Cardiac septum (tissue), 1 donor: ENCODE data around the gene TTR. TPM values are rescaled to one million over a fixed set of nuclear protein-coding genes. Genes with fewer than 3 reads are reported as not detected.

ENCODE experiments used
- DNase-seq: peaks from one replicate; pipeline ENCODE4 v3.0.0-alpha.2; 2020; ENCODE audit warnings: low spot score
- intact Hi-C: fragments of 100-400 bp; cut with DNase I; formaldehyde crosslinking; loops from one replicate; pipeline ENCODE4 v1.14.0; 2022
- long read RNA-seq: library from polyadenylated mRNA; unstranded; transcript quantifications from one replicate; pipeline ENCODE4 v2.0.0, GENCODE V29; 2021
- total RNA-seq: library from RNA; stranded (reverse); fragmentation: NEBNext Ultra II Directional; extraction: Animal tissue kit (Norgen Biotek cat#: 25700); gene quantifications from one replicate; pipeline ENCODE4 v1.2.1, GENCODE V29; 2021
- donor health status: DM: no; HTN: no; CAD: no.

Gene TTR
- not detected for total RNA-seq
- long read RNA-seq: 0 reads

- no peak for DNase-seq
- intact Hi-C loops: no loop called here
Measured at GRCh38 chr18:31591628-31592027, at the start of gene TTR. TTR (plus strand) TSS chr18:31591877; CDS start chr18:31591903, 26 bp downstream.

DNA sequence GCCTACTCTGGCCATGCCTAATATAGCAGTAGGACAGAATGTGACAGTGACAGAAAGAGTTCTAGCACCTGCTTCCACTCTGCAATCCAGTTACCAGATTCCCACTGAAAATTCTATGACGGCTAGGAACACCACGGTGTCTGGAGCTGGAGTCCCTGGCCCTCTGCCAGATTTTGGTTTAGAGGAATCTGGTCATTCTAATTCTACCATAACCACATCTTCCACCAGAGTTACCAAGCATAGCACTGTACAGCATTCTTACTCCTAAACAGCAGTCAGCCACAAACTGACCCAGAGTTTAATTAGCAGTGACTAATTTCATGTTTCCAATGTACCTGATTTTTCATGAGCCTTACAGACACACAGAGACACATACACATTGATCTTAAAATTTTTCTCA, 45.2 kb upstream of the TTR start:
- intact Hi-C loops: no loop called here

GRCh38 chr18:31548853-31549252, 42.8 kb upstream of the TTR start:
- no peak for DNase-seq
- intact Hi-C loops: no loop called here

More for the DNA sequence above, 45.2 kb upstream of the TTR start:
- DNase-seq: no peak

DNA sequence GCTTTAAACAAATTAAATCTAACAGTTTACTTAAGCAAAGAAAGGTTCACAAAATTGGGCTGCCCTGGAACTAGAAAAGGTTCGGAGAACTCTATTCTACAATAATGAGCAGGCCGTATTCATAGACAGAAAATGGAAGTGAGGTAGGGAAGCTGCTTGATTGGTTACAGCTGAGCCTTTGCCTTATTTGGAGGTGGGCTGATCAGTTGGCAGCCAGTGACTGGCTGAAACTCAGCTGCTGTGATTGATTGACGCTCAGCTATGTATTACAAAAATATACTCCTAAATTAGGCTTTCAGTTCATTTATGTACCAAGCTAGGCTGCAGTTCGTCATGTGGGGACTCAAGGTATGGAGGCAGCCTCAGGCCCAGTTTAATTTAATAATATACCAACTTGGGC, 42.3 kb upstream of the TTR start:
- intact Hi-C loops: no loop called here
- no peak for DNase-seq

- DNase-seq: no peak
- intact Hi-C loops: no loop called here
Measured at GRCh38 chr18:31551883-31552282, 39.8 kb upstream of the TTR start.

GRCh38 chr18:31553800-31554199, 37.9 kb upstream of the TTR start:
- intact Hi-C loops: no loop called here
- DNase-seq: no peak

- no peak for DNase-seq
- intact Hi-C loops: loop anchor here (5.0 kb wide), 2 partner anchors 168 to 423 kb away; no protein-coding TSS in a partner anchor
Measured at GRCh38 chr18:31554776-31555175, 36.9 kb upstream of the TTR start.

DNA sequence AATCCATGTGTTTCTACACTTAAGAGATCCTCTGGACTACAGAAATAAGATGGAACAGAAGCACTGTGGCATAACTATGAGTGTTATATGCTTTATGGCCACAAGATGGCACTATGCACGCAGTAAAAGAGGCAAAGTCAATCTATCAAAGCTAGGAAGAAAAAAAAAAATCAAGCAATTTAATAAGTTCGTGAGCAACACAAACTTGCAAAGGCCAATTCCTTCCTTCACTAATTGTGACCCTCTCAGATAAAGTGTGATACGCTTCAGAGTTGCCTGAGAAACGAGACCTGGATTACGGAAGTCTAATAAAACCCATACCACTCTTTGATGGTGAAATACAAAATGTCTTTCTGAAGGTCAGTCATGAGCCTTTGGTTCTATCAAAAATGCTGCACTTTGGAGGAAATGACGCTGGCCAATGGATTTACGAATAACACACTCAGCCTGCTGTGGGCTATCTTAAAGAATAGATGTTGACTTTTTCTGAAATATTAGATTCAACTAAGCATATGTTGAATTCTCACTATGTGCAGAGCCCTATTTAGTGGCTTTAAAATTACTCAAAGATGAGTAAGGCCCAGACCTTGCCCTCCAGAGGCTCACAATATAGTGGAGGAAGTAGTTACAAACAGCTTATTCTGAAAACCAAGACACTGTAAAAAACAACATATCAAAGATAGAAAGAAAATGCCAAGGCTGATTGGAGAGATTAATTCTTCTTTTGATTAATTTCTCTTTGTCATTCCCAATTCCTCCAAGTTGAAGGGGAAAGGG, 35.5 kb upstream of the TTR start:
- DNase-seq: no peak
- intact Hi-C loops: loop anchor here (2.0 to 5.0 kb wide), 3 partner anchors 166 to 421 kb away; no protein-coding TSS in a partner anchor

GRCh38 chr18:31557446-31557845, 34.2 kb upstream of the TTR start:
- intact Hi-C loops: loop anchor here (2.0 to 5.0 kb wide), 3 partner anchors 165 to 420 kb away; no protein-coding TSS in a partner anchor
- no peak for DNase-seq

- no peak for DNase-seq
- intact Hi-C loops: loop anchor here (5.0 kb wide), 2 partner anchors 164 to 419 kb away; no protein-coding TSS in a partner anchor
Measured at GRCh38 chr18:31558567-31558966, 33.1 kb upstream of the TTR start.

GRCh38 chr18:31562726-31563125, 29.0 kb upstream of the TTR start:
- intact Hi-C loops: no loop called here
- DNase-seq: no peak

DNA sequence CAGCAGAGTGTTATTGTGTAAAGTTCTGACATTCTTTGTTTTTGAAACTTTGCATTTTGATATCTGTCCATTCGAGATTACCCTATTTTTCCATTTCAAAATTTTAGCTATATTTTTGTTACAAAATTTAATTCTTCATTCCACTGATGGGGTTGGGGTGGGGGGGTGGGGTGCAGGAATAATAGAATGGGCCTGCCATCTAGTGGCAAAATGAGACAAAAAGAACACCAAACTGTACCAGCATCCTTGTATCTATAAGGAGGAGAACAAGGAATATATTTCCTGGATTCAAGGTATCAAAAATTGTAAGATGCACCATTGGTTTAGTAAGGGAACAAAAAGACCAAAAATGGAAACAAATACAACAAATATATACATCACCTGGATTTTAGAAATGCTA, 27.9 kb upstream of the TTR start:
- intact Hi-C loops: no loop called here
- no peak for DNase-seq

DNA sequence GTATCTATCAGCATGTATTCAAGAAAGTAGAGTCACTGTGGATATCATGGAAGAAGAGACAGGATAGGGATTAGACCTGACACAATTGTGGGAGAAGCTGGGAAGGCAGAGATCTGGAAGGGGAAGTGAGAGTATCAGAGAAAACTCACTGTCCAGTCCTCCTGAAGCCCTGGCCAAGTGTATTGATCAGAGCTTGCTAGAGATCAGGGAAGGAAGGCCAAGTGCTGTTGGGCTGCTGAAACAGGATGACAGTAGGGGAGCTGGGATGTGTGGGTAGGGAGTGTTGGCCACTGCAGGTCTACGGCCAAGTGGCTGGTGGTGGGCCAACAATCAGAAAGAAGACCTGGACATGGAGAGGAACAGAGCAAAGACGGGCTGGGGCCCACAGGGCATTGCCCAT, 26.3 kb upstream of the TTR start:
- intact Hi-C loops: no loop called here
- no peak for DNase-seq

- no peak for DNase-seq
- intact Hi-C loops: no loop called here
Measured at GRCh38 chr18:31565782-31566512, 25.7 kb upstream of the TTR start.

- intact Hi-C loops: no loop called here
- DNase-seq: no peak
Measured at GRCh38 chr18:31566576-31567306, 24.9 kb upstream of the TTR start.

GRCh38 chr18:31572368-31572767, 19.3 kb upstream of the TTR start:
- intact Hi-C loops: no loop called here
- no peak for DNase-seq

DNA sequence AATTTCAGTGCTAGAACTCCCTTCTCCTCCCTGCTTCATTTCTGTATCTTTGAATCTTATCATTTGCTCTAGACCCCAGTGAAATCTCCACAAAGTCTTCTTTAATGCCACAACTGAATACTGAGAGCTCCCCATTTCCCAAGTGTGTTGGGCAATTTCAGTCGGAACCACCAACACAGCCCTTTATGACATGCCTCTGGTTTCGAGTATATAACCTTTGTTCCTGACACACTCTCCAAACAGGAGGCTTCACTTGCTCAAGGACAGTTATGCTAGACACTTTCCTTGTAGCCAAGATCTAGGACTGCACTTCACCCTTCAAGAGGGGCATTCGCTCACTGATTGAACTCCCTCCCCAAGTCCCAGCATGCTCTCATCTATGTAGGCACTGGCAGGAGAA, 18.6 kb upstream of the TTR start:
- intact Hi-C loops: no loop called here
- no peak for DNase-seq

GRCh38 chr18:31574359-31574758, 17.3 kb upstream of the TTR start:
- DNase-seq: no peak
- intact Hi-C loops: no loop called here

- DNase-seq: no peak
- intact Hi-C loops: no loop called here
Measured at GRCh38 chr18:31575515-31576257, 16.0 kb upstream of the TTR start.
